K562 (cell line): ENCODE results near the gene SLC40A1.

Experiments used
- CCAR2 ChIP-seq: fragments of 200-400 bp; formaldehyde crosslinking; IDR thresholded peaks from 2 replicates; pipeline ENCODE4 v1.6.1; 2017; ENCODE audit warnings: mild to moderate bottlenecking, low read depth, low read length
- EGR1 ChIP-seq: fragments of 450-650 bp; conservative IDR thresholded peaks from 2 replicates; pipeline ENCODE4 v1.6.1; 2017; ENCODE audit warnings: mild to moderate bottlenecking
- FOXK2 ChIP-seq, 2 experiments: fragments of 450-650 bp; IDR thresholded peaks in 1 of 2; conservative IDR thresholded peaks in 1 of 2; 2 replicates each; pipeline ENCODE4 v1.6.1; 2016; ENCODE audit warnings: low read depth in 2 of 2, mild to moderate bottlenecking in 1 of 2
- NFE2L1 ChIP-seq: fragments of 450-650 bp; IDR thresholded peaks from 2 replicates; pipeline ENCODE4 v1.6.1; 2016; ENCODE audit warnings: missing genetic modification characterization, low read depth, mild to moderate bottlenecking, missing compliant biosample characterization, moderate library complexity, borderline replicate concordance
- POLR2A ChIP-seq: fragments of 450-650 bp; conservative IDR thresholded peaks from 2 replicates; pipeline ENCODE4 v1.6.1; 2016
- SP1 ChIP-seq: sonication (generic); formaldehyde crosslinking; IDR thresholded peaks from 2 replicates; pipeline ENCODE4 v1.8.1; 2022; ENCODE audit warnings: mild to moderate bottlenecking, missing genetic modification reagents
- XRCC4 ChIP-seq: IDR thresholded peaks from one replicate; pipeline ENCODE4 v1.6.1; 2011; ENCODE audit not compliant: insufficient read depth, insufficient read length; ENCODE audit errors: extremely low read depth
- TF ChIP-seq, protein P1 (sequence below), 3 experiments: IDR thresholded peaks in 2 of 3; conservative IDR thresholded peaks in 1 of 3; 2 replicates each; pipeline ENCODE4 v1.5.1; 2011 to 2012; ENCODE audit warnings: low read length in 3 of 3, mild to moderate bottlenecking in 3 of 3, control low read depth in 2 of 3, improper control_type of control experiment in 1 of 3, inconsistent platforms in 1 of 3, low read depth in 1 of 3, mixed read lengths in 1 of 3, moderate library complexity in 1 of 3; ENCODE audit not compliant: insufficient read depth in 2 of 3

- TF ChIP-seq CCAR2: no peak
- no peak for TF ChIP-seq FOXK2 (conservative IDR thresholded peaks at IDR 0.05 in 1 of 2, IDR thresholded peaks at IDR 0.05 in 1 of 2; ENCODE audit: low read depth in 2 of 2)
- no peak for TF ChIP-seq EGR1
- no peak for TF ChIP-seq NFE2L1
- TF ChIP-seq SP1 (CRISPR knock-in tag): no peak
- TF ChIP-seq POLR2A: no peak
- TF ChIP-seq XRCC4: no peak
- TF ChIP-seq, protein P1, sequence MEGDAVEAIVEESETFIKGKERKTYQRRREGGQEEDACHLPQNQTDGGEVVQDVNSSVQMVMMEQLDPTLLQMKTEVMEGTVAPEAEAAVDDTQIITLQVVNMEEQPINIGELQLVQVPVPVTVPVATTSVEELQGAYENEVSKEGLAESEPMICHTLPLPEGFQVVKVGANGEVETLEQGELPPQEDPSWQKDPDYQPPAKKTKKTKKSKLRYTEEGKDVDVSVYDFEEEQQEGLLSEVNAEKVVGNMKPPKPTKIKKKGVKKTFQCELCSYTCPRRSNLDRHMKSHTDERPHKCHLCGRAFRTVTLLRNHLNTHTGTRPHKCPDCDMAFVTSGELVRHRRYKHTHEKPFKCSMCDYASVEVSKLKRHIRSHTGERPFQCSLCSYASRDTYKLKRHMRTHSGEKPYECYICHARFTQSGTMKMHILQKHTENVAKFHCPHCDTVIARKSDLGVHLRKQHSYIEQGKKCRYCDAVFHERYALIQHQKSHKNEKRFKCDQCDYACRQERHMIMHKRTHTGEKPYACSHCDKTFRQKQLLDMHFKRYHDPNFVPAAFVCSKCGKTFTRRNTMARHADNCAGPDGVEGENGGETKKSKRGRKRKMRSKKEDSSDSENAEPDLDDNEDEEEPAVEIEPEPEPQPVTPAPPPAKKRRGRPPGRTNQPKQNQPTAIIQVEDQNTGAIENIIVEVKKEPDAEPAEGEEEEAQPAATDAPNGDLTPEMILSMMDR (IDR thresholded peaks at IDR 0.05 in 2 of 3, conservative IDR thresholded peaks at IDR 0.05 in 1 of 3; ENCODE audit: insufficient read depth in 2 of 3, low read depth in 1 of 3, low read length in 3 of 3): no peak
Observed at GRCh38 chr2:189555232-189555631, 25.4 kb downstream of the SLC40A1 start.
